HG03175 (cell line): ENCODE results near the gene NRXN3.

ENCODE experiments used
- ATAC-seq: cut with Tn5 transposase; IDR thresholded peaks from one replicate; pipeline ENCODE4 v1.9.1; 2021; ENCODE audit warnings: mild to moderate bottlenecking, moderate library complexity; ENCODE audit not compliant: unreplicated experiment

NRXN3 gene

DNA sequence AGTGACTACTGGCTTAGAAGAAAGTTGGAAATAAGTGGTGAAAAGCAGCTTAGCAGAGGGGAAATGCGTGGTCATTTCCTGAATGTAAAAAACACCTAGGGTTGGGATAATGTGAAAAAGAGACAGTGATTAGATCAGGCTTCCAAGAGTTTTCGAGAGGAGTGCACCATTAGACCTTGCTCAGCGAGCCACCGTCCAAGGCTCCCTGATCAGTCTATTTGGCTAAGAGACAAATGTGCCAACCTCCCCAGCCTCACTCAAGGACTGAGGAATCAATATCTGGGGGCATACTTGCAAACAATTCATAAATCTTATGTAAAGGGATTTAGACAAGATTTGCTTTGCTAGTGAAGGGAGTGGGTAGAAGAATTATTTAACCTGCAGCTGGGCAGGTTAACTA, 594.5 kb downstream of the NRXN3 start:
- no peak for ATAC-seq

DNA sequence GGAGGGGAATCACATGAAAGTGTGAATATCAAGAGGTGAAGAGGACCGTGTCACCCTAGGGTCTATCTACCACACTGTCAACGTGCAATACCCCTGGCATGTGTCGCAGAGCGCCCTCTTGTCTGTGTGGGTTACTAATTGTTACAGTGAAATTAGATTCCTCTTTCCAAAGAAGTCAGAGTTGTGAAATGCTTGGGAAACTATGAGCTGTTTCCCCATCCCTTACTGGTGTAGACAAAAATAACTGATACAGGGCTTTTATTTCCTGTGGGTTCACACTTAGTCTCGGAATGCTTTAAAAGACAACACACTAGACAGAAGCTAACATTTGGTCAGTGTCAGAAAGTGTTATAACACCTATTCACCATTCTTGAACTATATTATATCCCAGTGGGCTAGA, 597.3 kb downstream of the NRXN3 start:
- no peak for ATAC-seq

DNA sequence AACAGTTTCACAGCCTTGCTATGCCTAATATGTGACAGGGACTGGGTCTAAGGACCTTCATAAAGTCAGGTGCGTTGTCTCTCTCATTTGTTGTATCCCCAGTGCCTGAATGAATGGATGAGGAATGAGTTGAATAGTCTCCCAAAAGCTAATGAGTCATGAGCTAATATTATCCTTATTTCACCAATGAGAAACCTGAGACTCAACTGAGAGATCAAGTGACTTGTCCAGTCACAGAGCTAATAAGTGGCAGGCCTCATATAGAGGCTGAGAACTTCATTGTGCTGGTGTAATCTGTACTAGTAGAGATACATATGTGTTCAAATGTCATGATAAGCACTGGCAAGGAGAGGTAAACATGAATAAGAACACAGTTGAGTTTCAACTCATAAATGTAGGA, 612.4 kb downstream of the NRXN3 start:
- no peak for ATAC-seq

DNA sequence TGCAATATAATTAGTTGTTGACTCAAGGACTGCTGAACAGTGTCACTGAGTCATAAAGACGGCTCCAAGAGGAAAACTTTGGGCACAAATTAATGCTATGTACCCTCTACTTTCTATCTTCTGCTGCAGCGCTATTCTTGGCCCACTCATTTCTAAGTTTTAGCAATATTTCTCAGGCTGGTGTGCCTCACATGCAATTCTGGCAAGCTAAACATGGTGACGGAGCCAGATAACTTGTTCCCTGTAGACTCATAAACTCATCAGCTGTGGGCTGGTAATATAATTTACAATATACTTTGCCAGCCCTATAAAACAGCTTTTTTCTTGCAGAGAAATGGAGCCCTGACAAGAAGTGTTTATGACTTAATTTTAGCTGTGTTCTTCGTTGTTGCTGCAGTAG, 615.1 kb downstream of the NRXN3 start:
- no peak for ATAC-seq

DNA sequence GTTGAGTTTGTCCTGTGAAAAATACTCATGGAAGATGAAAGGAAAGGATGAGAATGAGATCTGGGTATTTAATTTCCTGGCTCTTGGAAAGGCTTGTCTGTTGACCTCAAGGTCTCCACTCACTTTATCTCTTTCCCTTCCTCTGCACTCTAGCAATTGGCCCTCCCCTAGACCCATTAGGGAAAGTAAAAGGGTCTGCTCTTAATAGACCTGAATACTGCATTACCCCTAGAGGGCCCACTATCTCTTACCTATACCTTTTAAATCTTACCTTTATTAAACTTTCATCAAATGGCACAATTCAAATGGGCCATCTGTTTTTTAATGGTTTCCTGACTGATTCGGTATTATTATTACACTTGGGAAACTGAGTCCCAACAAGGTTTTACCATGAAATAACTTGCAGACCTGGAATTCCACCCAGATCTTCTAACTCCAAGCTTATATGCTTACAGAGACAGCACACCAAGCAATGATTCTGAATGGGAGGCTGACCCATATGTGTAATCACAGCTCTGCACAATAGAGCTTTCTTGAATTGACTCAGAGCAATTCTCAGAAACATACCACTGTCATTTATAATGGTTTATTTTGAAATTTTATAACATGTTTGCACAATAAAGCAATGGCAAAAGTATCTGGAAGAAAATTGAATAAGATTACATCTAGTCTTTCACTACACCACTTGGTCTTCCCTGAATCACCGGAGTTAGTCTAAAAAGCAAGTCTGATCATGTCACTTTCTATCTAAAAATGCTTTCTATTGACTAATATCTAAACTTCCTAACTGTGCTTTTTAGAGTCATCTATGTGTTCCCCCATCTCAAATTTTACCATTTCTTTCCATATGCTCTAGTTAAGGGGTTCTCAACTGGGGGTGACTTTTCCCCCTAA, 618.5 kb downstream of the NRXN3 start:
- ATAC-seq: no peak

DNA sequence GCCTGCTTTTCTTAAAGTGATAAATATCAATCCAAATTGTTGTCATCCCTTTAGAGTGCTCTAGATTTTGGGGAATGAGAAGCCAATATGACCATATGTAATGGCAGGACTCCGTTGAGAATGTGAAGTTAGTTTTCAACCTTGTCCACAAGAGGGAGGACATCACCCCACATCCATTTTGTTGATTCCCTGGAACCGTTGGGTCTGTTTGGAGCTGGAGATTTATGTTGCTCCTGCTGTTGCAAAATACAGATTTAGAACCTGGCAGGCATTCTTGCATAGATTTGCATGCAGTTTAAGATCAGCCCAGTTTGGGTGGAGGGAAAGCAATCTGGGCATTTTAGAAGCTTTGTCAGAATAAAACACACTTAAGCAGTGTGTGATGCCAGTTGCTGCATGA, 620.1 kb downstream of the NRXN3 start:
- no peak for ATAC-seq

DNA sequence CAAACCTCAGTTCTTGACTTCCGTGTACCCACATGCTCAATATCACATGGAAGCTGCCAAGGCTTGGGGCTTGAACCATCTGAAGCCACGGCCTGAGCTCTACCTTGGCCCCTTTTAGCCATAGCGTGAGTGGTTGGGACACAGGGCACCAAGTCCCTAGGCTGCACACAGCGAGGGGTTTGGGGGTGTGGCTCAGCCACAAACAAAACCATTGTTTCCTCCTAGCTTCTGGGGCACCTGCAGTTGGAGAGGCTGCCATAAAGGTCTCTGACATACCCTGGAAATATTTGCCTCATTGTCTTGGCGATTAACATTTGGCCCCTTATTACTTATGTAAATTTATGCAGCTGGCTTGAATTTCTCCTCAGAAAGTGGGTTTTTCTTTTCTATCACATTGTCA, 628.6 kb downstream of the NRXN3 start:
- ATAC-seq: no peak

DNA sequence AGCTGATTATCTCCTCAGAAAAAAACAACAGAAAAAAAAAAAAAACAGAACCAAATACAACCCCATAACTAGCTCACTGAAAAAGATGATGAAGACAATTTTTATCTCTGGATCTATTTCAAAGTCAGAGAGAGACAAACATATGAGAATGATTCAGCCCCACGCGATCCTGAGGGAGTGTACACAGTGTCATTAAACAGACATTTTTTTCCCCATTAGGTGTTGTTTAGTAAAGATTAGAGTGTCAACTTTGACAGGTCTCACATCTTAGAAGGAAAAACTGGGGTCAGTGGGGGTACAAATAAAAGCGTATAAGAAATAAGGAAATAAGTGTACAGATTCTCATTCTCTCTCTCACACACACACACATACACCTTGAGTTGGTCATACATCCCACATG, 635.4 kb downstream of the NRXN3 start:
- ATAC-seq: no peak

DNA sequence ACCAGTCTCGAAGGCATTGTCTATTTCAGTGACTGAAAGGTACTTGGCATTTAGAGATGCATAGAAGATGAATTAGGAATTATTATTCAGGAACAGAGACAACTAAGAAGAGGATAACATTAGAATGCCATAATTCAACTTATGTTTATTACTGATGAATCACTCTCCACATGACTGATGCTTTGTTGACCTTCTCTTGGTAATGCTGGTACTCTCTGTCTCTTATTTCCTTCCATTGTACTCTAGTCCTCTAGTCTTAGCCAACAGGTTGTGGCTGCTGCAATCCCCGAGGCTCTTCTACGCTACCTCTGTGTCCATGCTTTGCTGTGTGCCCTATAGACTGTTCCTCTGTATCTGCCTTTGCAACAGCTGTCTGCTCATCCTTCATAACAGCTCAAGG, 652.9 kb downstream of the NRXN3 start:
- no peak for ATAC-seq

DNA sequence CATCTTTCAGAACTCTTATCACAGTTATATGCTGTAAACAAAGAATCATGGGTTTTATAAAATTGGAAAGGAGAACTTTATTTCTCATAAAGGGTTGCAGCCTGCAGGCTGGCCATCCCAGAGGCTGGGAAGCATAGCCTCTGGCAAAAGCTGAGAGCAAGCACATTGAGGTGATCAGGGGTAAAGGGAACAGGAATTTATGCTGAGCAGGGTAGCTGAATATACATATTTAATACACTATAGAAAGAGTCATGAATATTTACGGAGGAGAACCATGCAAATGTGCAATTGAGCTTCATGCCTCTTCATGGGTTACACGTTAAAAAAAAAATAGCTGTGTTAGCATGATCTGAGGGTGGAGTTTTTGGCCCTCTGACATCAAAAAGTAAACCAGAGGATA, 653.3 kb downstream of the NRXN3 start:
- ATAC-seq: no peak

DNA sequence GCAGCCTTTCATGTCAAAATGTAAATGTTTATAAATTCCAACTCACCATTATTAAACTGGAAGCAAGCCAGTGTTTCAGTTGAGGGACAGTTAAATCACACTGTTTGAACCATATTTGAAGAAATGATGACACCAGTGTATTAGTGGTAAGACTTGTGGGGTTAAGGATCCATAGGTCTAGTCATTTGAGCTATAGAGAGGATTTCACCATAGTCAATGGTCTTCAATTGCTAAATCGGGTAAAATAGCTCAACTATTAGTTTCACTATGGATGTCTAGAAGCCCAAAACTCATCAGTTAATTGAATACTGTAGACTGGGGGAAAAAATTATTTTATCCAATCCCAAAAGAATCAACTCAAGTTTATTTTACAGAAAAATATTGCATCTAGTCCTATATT, 659.1 kb downstream of the NRXN3 start:
- peak; percentile 88 for ATAC-seq

DNA sequence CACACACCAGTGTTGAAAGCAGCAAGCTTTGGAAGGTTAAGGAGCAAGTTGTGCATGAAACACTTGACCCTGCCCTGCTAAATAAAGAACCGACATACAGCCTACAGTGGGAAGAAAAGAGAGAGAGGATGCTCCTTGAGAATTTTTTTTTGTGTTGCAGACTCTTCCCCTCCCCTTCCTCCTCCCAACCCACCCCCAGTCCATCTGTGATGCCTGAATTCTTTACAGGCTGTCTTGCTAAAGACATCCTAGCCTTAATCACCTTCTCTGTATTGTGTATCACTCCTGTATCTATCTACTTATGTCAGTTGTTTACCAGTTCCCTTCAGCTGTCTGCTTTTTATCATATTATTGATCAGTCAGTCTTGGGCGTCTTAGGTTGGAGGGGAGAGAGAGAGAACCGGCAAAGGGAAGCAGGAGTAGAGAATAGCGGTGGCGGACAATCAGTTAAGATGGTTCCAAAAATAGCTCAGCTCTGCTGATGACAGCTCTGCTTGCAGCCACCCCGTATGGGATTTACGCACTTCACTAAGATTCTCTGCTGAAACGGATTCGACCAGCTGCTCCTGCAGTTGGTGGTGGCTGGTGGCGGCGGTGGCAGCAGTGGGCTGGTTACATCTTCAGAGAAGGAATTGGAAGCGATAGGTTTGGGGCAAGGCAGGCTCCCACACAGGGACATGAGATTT, 664.7 kb downstream of the NRXN3 start:
- ATAC-seq: no peak

DNA sequence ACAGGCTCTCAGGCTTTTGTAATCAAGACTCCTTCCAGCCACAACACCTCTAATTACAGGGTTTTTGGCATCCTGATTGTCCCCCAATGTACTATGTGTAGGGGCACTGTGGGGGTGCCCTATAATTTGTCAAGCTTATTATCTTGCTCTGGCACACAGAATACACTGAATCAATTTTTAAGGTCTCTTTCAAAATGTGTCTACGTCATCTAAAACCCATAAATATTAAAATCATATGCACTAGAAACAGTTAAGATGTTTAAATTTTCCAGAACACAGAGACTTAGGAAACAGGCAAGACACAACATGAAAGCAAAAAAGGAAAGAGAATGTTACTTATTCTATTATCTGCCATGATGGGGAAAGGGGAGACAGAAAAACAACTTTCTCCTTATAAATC, 665.7 kb downstream of the NRXN3 start:
- no peak for ATAC-seq

DNA sequence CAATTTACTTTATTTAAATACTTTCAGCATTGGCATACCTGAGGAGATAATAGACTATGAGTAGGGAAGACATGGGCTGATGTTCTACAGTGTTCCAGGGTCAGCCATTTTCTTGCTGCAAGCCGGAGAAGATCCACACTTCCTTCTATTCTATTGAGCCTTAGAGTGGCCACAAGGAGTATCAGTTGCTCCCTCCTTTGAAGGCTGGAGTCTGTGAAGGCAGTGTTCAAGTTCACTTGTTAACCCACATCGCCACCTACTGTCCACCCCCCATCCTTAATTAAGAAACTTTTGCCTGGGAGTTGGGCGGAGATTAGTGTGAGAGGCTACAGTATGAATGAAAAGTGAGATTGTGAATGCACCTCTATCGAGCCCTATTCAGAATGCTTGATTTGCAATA, 666.6 kb downstream of the NRXN3 start:
- ATAC-seq: no peak

DNA sequence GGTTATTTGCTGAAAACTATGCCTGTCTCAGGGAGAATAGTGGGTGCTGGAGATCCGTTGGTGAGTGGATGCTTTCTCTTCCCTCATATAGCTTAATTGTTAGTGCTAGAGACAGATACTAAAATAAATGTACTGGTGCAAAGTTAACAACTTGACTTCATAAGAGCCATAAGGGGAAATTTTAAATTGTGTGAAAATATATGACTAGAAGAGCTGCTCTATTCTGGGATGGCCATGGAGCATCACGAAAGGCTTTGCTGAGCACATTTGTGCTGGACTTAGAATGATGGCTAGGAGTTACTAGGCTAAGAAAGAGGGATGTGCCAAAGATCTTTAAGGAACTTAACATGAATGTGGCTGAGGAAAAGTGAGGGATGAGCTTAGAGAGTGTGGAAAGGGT, 668.8 kb downstream of the NRXN3 start:
- ATAC-seq: no peak

DNA sequence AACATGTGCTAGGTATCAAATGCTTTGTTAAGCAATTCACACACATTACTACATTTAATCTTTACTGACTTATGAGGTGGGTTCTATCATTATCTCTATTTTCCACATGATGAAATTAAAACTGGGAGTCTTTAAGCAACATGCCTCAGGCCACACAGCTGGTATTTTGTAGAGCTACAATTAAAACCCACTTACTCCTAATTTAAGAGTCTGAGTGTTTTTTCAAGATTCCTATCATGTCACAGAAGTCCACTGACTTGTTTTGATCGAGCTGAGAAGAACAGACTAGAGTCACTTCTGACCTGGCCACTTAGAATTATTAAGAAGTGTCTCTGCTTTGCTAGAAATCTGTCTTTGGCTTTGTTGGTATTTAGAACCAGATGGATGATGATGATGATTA, 670.7 kb downstream of the NRXN3 start:
- no peak for ATAC-seq

DNA sequence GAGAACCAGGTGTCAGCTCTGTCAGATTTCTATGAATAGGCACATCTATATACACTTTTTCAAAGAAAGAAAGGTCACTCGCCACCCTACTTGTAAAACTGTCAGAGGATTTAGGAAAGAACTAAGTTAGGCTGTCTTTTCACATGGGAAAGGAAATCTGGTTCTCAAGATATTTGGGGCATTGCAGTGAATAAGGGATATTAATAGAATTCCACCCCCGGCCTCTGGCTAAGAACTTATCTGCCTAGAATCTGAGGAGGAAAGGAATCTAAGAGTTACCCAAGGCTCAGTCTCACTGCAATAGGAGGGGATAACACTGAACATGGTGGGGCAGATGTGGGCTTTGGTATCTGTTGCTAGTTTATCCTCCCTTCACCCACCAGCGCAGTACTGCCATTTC, 677.6 kb downstream of the NRXN3 start:
- no peak for ATAC-seq

DNA sequence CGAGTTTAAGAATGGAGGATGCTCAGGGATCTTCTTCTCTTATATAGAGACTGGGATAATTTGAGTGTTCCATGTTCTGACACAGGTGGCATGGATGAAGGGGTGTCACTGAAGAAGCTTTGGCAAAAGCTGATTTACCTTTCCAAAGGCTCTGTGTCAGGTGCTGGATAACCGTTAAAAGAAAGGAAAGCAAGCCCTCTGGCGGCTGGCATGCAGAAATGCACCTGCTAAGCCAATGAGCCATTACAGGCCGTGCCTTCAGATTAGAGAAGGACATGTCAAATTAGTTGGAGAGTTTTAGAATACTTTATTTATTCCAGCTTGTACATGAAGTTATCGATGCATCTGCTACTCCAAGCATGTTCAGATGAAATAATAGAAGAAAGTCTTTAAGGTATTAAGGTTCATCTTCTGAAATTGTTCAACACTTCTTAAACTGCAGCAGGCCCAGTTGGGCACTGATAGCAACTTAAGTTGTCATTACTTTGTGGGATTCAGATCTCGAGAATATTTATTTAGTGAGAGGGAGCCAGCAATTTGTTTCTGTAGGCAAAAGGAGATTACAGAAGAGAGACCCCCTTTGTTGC, 678.2 kb downstream of the NRXN3 start:
- peak; percentile 90 for ATAC-seq

DNA sequence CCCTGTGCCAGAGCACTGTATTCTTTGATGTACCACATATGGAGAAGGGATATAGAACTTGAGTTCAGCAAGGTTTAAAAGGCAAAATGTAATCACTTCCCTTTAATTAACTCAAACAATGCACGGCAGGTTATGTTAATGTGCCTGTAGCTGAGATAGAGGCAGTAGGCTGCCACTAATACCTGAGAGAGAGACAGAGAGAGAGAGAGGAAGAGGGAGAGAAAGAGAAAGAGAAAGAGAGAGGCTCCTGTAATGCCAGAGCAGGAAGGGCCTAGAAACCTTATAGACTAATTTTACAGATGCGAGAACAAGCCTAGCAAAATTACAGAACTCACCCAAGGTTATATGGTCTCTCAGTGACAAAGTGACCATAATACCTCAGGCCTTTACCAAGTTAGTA, 679.8 kb downstream of the NRXN3 start:
- ATAC-seq: no peak

DNA sequence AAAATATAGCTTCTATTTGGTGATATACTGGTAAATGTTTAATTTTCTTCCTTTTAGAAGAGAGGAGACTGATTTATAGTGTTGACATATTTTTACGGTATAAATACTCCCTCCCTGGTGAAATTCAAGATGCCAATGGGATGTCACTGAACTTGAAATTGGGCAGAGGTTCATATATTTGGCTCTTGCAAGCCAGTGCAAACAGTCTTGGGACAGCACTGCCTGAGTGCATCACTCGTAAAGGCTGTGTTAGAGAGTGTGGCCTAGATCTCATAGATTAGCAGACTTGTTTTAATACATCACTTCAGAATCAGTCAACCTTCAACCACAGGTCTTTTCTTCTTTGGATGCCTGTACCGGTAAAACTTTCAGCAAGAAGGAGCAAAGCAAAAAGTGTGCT, 681.0 kb downstream of the NRXN3 start:
- ATAC-seq: no peak

DNA sequence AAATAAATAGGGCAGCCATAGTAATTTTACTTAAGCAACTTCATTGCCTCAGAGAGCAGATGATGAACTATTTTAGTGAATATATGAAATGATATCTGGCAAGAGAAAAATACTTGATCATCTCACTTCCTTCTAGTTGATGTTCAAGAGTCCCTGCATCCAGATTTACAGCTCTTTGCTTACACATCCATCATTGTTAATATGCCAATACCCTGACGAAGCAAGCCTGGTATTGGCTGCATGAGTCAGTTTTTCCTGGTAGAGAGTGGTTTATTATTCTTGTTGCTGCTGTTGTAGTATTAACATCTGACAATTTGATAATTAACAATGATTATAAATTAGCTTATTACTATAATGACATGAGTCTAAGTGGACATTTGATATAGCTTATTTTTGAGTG, 681.9 kb downstream of the NRXN3 start:
- ATAC-seq: no peak

DNA sequence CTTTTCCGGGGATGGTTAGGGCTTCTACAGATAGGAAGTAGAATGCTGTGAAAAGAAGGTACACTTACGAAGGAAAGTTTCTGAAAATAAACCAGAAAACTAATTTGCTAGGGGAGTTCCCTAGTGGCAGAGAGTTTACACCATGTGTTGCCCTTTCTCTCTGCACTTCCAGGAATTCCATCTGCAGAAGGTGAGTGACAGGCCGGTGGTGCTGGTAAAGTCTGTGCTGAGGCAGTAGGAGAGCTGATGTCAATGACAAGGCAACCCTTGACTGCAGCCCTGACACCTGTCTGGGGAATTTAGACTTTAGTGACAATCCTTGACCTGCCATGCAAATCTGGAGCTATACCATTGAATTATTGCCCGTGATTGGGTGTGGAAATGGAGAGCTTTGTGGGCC, 687.8 kb downstream of the NRXN3 start:
- ATAC-seq: no peak
